ENCODE measurements around the gene MED12L.

GRCh38 chr3:151267066-151267465 is 181.6 kb downstream of the MED12L start:
- TF ChIP-seq, protein P1, sequence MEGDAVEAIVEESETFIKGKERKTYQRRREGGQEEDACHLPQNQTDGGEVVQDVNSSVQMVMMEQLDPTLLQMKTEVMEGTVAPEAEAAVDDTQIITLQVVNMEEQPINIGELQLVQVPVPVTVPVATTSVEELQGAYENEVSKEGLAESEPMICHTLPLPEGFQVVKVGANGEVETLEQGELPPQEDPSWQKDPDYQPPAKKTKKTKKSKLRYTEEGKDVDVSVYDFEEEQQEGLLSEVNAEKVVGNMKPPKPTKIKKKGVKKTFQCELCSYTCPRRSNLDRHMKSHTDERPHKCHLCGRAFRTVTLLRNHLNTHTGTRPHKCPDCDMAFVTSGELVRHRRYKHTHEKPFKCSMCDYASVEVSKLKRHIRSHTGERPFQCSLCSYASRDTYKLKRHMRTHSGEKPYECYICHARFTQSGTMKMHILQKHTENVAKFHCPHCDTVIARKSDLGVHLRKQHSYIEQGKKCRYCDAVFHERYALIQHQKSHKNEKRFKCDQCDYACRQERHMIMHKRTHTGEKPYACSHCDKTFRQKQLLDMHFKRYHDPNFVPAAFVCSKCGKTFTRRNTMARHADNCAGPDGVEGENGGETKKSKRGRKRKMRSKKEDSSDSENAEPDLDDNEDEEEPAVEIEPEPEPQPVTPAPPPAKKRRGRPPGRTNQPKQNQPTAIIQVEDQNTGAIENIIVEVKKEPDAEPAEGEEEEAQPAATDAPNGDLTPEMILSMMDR (IDR thresholded peaks at IDR 0.05; ENCODE audit: low read length): no peak
- no peak for TF ChIP-seq EZH2 (IDR thresholded peaks at IDR 0.05; ENCODE audit: borderline replicate concordance, low read length)
